ENCODE results near the gene DNAJC8.
A peak's percentile ranks its signal among the peaks of the same experiment; 100 is the strongest.

The DNAJC8 gene

DNA sequence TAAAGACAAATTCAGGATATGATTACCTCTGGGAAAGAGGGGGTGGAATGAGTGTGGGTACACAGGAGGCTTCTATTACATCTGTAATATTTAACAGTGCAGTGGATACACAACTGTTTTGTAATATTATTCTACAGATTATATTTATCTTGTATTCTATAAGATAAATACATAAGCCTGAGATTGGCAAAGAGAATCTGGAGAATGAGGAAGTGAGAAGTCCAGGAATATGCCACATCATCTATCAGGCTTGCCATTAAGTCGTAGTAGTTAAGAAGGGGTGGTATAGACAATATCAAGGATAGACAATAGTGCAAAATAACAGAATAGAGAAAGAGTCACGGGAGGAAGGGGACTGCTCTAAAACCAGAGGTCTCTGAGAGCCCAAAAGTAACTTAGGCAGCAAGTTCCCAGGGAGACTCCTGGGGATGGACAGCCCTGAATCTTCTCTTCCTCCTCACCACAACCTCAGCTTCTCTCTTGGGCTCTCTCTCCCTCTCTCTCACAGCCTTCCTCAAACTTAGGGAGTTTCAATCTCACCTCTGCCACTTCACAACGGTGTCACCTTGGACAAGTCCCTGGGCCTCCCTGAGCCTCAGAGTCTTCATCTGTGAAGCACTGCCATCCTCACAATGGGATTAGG lies 42.4 kb downstream of the DNAJC8 start:
- H3K9ac ChIP-seq (ENCODE audit: insufficient read length, low read depth) = peak overlapping the region; percentile 1
- no peaks in the 10 kb centered on the region for H3K27me3 ChIP-seq (ENCODE audit: insufficient read depth, insufficient read length)
- TF ChIP-seq YY1 (IDR thresholded peaks at IDR 0.05; ENCODE audit: insufficient read depth, insufficient read length) = no peak
- TF ChIP-seq SUZ12 (IDR thresholded peaks at IDR 0.05; ENCODE audit: extremely low read depth, insufficient read depth, insufficient read length) = no peak
- TF ChIP-seq ZNF274 (IDR thresholded peaks at IDR 0.05; ENCODE audit: low read depth, low read length) = no peak
- H3K9me3 ChIP-seq (ENCODE audit: insufficient read depth, low read length) = no peaks in the 10 kb centered on the region
- peaks cover 15% of the 10 kb centered on the region for H3K4me1 ChIP-seq (ENCODE audit: insufficient read depth, insufficient read length)
- no peak for DNase-seq (ENCODE audit: low read depth, low spot score)
- H3K4me3 ChIP-seq (ENCODE audit: insufficient read length, low read depth) = no peak overlapping the region
- H3K36me3 ChIP-seq (ENCODE audit: insufficient read depth, insufficient read length, low read length) = peaks cover 5% of the 10 kb centered on the region

- no peak overlapping the region for H3K4me3 ChIP-seq (ENCODE audit: insufficient read length, low read depth)
- H3K9me3 ChIP-seq (ENCODE audit: insufficient read depth, low read length) = no peaks in the 10 kb centered on the region
- no peak for DNase-seq (ENCODE audit: low read depth, low spot score)
- H3K4me1 ChIP-seq (ENCODE audit: insufficient read depth, insufficient read length) = no peaks in the 10 kb centered on the region
- H3K27me3 ChIP-seq (ENCODE audit: insufficient read depth, insufficient read length) = no peaks in the 10 kb centered on the region
- no peaks in the 10 kb centered on the region for H3K36me3 ChIP-seq (ENCODE audit: insufficient read depth, insufficient read length, low read length)
- no peak overlapping the region for H3K9ac ChIP-seq (ENCODE audit: insufficient read length, low read depth)
- TF ChIP-seq SUZ12 (IDR thresholded peaks at IDR 0.05; ENCODE audit: extremely low read depth, insufficient read depth, insufficient read length) (no peak), YY1 (IDR thresholded peaks at IDR 0.05; ENCODE audit: insufficient read depth, insufficient read length) (no peak), ZNF274 (IDR thresholded peaks at IDR 0.05; ENCODE audit: low read depth, low read length) (no peak)
Observed at GRCh38 chr1:28185071-28185470, 47.8 kb downstream of the DNAJC8 start.

GRCh38 chr1:28180306-28181305 lies 52.2 kb downstream of the DNAJC8 start:
- no peaks in the 10 kb centered on the region for H3K9me3 ChIP-seq (ENCODE audit: insufficient read depth, low read length)
- H3K36me3 ChIP-seq (ENCODE audit: insufficient read depth, insufficient read length, low read length) = no peaks in the 10 kb centered on the region
- no peaks in the 10 kb centered on the region for H3K27me3 ChIP-seq (ENCODE audit: insufficient read depth, insufficient read length)
- TF ChIP-seq SUZ12 (IDR thresholded peaks at IDR 0.05; ENCODE audit: extremely low read depth, insufficient read depth, insufficient read length) = no peak
- TF ChIP-seq ZNF274 (IDR thresholded peaks at IDR 0.05; ENCODE audit: low read depth, low read length) = no peak
- no peak for TF ChIP-seq YY1 (IDR thresholded peaks at IDR 0.05; ENCODE audit: insufficient read depth, insufficient read length)
- H3K4me3 ChIP-seq (ENCODE audit: insufficient read length, low read depth) = no peak overlapping the region
- no peak for DNase-seq (ENCODE audit: low read depth, low spot score)
- no peak overlapping the region for H3K9ac ChIP-seq (ENCODE audit: insufficient read length, low read depth)
- peaks cover 15% of the 10 kb centered on the region for H3K4me1 ChIP-seq (ENCODE audit: insufficient read depth, insufficient read length)

GRCh38 chr1:28178690-28179485 lies 53.9 kb downstream of the DNAJC8 start:
- no peak for DNase-seq (ENCODE audit: low read depth, low spot score)
- H3K9me3 ChIP-seq (ENCODE audit: insufficient read depth, low read length) = no peaks in the 10 kb centered on the region
- H3K4me1 ChIP-seq (ENCODE audit: insufficient read depth, insufficient read length) = peaks cover 22% of the 10 kb centered on the region
- H3K9ac ChIP-seq (ENCODE audit: insufficient read length, low read depth) = no peak overlapping the region
- H3K36me3 ChIP-seq (ENCODE audit: insufficient read depth, insufficient read length, low read length) = no peaks in the 10 kb centered on the region
- H3K27me3 ChIP-seq (ENCODE audit: insufficient read depth, insufficient read length) = no peaks in the 10 kb centered on the region
- no peak for TF ChIP-seq SUZ12 (IDR thresholded peaks at IDR 0.05; ENCODE audit: extremely low read depth, insufficient read depth, insufficient read length)
- no peak for TF ChIP-seq ZNF274 (IDR thresholded peaks at IDR 0.05; ENCODE audit: low read depth, low read length)
- TF ChIP-seq YY1 (IDR thresholded peaks at IDR 0.05; ENCODE audit: insufficient read depth, insufficient read length) = no peak
- no peak overlapping the region for H3K4me3 ChIP-seq (ENCODE audit: insufficient read length, low read depth)

DNA sequence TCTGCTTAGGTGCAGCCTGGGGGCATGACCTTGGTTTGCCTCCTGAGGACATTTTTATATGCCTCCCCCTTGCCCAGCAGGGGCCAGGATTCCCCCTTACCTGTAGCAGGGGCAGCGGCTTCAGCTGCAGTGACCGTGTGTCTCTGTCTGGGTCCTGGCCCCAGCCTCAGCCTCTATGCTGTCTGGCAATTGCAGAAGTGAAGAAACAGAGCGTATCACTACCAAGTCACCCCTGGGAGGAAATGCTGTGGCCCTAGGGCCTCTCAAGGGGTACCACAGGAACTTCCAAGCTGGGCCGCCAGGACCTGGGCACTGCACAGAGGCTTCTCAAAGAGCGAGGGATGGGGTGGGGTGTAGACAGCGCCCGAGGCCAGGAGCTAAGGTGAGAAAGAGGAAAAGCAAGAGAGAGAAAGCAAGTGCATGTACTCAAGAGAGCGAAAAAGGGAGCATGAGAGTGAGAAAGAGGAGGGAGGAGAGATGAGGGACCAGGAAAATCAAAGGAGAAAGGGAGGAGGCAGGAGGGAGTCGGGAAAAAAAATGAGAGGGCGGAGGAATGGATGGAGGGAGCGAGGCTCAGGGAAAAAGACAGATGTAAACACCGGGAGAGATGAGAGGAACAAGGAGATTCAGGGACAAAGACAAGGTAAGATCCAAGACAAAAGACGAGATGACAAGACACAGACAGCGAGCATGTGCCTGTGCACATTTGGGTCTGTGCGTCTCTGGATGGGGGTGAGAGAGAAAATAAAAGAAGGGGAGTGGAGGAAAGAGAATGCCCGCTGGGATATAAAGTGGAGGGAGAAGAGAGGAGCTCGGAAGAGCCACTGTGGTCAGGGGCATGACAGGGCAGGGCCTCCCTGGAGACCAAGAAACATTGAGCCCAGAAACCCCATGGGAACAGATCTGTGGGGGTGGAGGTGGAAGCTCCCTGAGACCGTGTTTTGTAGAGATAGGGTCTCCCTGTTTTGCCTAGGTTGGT lies 56.0 kb downstream of the DNAJC8 start, which contains the start of gene PTAFR:
TSS of gene PTAFR (minus strand) at position 199 of the 979 bp plus-strand sequence. CDS start 25,669 bp downstream, outside the sequence.
- no peak for TF ChIP-seq ZNF274 (IDR thresholded peaks at IDR 0.05; ENCODE audit: low read depth, low read length)
- TF ChIP-seq YY1 (IDR thresholded peaks at IDR 0.05; ENCODE audit: insufficient read depth, insufficient read length) = no peak
- no peak for TF ChIP-seq SUZ12 (IDR thresholded peaks at IDR 0.05; ENCODE audit: extremely low read depth, insufficient read depth, insufficient read length)
- no peaks in the 10 kb centered on the region for H3K36me3 ChIP-seq (ENCODE audit: insufficient read depth, insufficient read length, low read length)
- no peak within 1 kb of the TSS for H3K9ac ChIP-seq (ENCODE audit: insufficient read length, low read depth)
- no peak within 1 kb of the TSS for H3K4me3 ChIP-seq (ENCODE audit: insufficient read length, low read depth)
- no peaks in the 10 kb centered on the region for H3K9me3 ChIP-seq (ENCODE audit: insufficient read depth, low read length)
- DNase-seq (ENCODE audit: low read depth, low spot score) = no peak
- peaks cover 32% of the 10 kb centered on the region for H3K4me1 ChIP-seq (ENCODE audit: insufficient read depth, insufficient read length)
- H3K27me3 ChIP-seq (ENCODE audit: insufficient read depth, insufficient read length) = no peaks in the 10 kb centered on the region

DNA sequence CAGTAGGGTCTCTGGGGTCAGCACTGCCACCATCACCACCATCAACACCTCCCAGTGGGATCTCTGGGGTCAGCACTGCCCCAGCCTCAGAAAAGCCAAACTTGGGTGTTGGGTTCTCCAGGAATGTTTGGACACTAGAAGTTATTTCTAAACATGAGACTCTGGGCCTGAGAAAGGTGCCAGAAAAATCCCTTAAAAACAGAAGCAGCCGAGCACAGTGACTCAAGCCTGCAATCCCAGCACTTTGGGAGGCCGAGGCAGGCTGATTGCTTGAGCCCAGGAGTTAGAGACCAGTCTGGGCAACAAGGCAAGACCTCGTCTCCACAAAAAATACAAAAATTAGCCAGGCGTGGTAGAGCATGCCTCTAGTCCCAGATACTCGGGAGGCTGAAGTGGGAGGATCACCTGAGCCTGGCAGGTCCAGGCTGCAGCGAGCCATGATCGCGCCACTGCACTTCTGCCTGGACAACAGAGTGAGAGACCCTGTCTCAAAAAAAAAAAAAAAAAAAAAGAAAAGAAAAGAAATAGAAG lies 56.8 kb downstream of the DNAJC8 start:
- Histone ChIP-seq H3K4me3 (ENCODE audit: insufficient read length, low read depth) (no peak overlapping the region), H3K36me3 (ENCODE audit: insufficient read depth, insufficient read length, low read length) (no peaks in the 10 kb centered on the region), H3K27me3 (ENCODE audit: insufficient read depth, insufficient read length) (no peaks in the 10 kb centered on the region), H3K9ac (ENCODE audit: insufficient read length, low read depth) (no peak overlapping the region), H3K9me3 (ENCODE audit: insufficient read depth, low read length) (no peaks in the 10 kb centered on the region), H3K4me1 (ENCODE audit: insufficient read depth, insufficient read length) (peaks cover 34% of the 10 kb centered on the region)
- DNase-seq (ENCODE audit: low read depth, low spot score) = no peak
- TF ChIP-seq YY1 (IDR thresholded peaks at IDR 0.05; ENCODE audit: insufficient read depth, insufficient read length) = no peak
- TF ChIP-seq SUZ12 (IDR thresholded peaks at IDR 0.05; ENCODE audit: extremely low read depth, insufficient read depth, insufficient read length) = no peak
- no peak for TF ChIP-seq ZNF274 (IDR thresholded peaks at IDR 0.05; ENCODE audit: low read depth, low read length)
